ENCODE data around the gene GOLGA6L2.
"Not testable (repeated sequence)": the region's sequence is repeated elsewhere in the genome, so short reads cannot be mapped to it uniquely, and the experiment has no call there.

The GOLGA6L2 gene

GRCh38 chr15:23424111-23424904 lies 22.7 kb downstream of the GOLGA6L2 start:
- DNase-seq: no peak

- DNase-seq: no peak
Measured at GRCh38 chr15:23422946-23423708, 23.9 kb downstream of the GOLGA6L2 start.

GRCh38 chr15:23422099-23422945 lies 24.7 kb downstream of the GOLGA6L2 start:
- DNase-seq: no peak

GRCh38 chr15:23420806-23421575 lies 26.1 kb downstream of the GOLGA6L2 start:
- DNase-seq: no peak

GRCh38 chr15:23416349-23417276 lies 30.4 kb downstream of the GOLGA6L2 start:
- no peak for DNase-seq

- DNase-seq: not testable (repeated sequence)
Measured at GRCh38 chr15:23415866-23416265, 31.2 kb downstream of the GOLGA6L2 start.

GRCh38 chr15:23415321-23415865 lies 31.6 kb downstream of the GOLGA6L2 start:
- DNase-seq: no peak

- not testable (repeated sequence) for DNase-seq
Measured at GRCh38 chr15:23412881-23413600, 34.0 kb downstream of the GOLGA6L2 start.

GRCh38 chr15:23411841-23412240 lies 35.2 kb downstream of the GOLGA6L2 start:
- DNase-seq: no peak

- DNase-seq: no peak
Measured at GRCh38 chr15:23403550-23403949, 43.5 kb downstream of the GOLGA6L2 start.

- DNase-seq: no peak
Measured at GRCh38 chr15:23402544-23402943, 44.5 kb downstream of the GOLGA6L2 start.

- DNase-seq: no peak
Measured at GRCh38 chr15:23402140-23402539, 44.9 kb downstream of the GOLGA6L2 start.

- no peak for DNase-seq
Measured at GRCh38 chr15:23401627-23402026, 45.4 kb downstream of the GOLGA6L2 start.

GRCh38 chr15:23399207-23399606 lies 47.8 kb downstream of the GOLGA6L2 start:
- not testable (repeated sequence) for DNase-seq

GRCh38 chr15:23398357-23398756 lies 48.7 kb downstream of the GOLGA6L2 start:
- DNase-seq: not testable (repeated sequence)

GRCh38 chr15:23397779-23398178 lies 49.3 kb downstream of the GOLGA6L2 start:
- no peak for DNase-seq

- DNase-seq: no peak
Measured at GRCh38 chr15:23395832-23396231, 51.2 kb downstream of the GOLGA6L2 start.

GRCh38 chr15:23395030-23395692 lies 51.9 kb downstream of the GOLGA6L2 start:
- no peak for DNase-seq
